Adrenal gland (tissue), 5 donors: ENCODE data around the gene EYA4.

ENCODE experiments used
- CTCF ChIP-seq, 6 experiments: fragments of 450-650 bp in 4 of 6; fragments of 200-600 bp in 2 of 6; sonication (generic) in 1 of 6; IDR thresholded peaks; 1 replicate in 5 of 6; 2 replicates in 1 of 6; pipeline versions ENCODE4 v1.5.1 to v1.8.0; 2016 to 2021; ENCODE audit warnings: antibody characterized with exemption in 6 of 6, mild to moderate bottlenecking in 2 of 6, moderate library complexity in 1 of 6
- POLR2A ChIP-seq, 2 donors: fragments of 450-650 bp; IDR thresholded peaks; one replicate each; pipeline ENCODE4 v1.6.1; 2017; ENCODE audit warnings: antibody characterized with exemption in 2 of 2, mild to moderate bottlenecking in 2 of 2, moderate library complexity in 1 of 2
- donor health status: DM: no; HTN: no; CAD: no.

GRCh38 chr6:133539502-133540259 is 298.5 kb downstream of the EYA4 start:
- TF ChIP-seq CTCF (IDR thresholded peaks at IDR 0.05) = no peak
- no peak for TF ChIP-seq POLR2A (IDR thresholded peaks at IDR 0.05)
